ENCODE results near the gene NTHL1. TPM values are rescaled to one million over a fixed set of nuclear protein-coding genes. Genes with fewer than 3 reads are reported as not detected.

Gene NTHL1
- total and polyA plus RNA-seq, 2 experiments from 2014 or later = 84.6 to 87.9 TPM

DNA sequence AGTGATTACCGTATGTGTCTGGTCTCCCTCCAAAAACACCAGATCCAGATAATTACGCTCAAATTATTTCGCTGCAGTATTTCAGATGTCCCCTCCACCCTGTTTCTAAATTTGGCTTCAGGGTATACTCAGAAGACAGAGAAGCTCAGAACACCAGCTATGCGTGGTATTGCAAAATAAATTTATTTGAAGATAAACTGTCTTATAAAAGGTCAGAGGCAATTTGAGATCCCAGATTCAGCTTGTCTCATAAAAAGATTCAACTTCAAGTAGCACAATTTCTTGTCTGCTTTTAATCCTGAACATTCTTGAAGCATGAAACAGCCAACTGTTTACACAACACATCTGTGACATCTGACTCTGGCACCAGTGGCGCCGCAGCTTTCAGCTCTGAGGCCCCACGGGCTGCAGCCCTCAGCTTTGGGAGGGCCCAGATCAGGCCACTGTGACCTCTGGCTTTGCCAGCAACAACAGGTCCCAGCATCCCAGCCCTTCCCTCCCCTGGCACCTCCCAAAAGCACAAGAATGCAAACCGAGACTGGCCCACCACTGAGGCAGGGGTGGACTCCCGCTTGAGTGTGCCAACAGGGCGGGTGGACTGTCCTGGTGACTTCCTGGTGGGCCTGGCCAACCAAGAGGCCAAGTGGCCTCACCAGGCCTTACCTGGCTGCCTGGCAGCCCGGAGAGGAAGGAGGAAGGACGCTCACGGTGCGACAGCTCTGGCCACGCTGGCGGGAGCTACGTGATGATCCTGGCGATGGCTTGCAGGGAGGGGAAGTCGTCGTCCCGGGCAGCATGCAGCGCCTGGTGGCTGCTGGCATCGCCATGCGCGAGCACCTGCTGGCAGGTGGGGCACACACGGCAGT is 49.9 kb downstream of the NTHL1 start (continued):
- TF ChIP-seq, protein P1, sequence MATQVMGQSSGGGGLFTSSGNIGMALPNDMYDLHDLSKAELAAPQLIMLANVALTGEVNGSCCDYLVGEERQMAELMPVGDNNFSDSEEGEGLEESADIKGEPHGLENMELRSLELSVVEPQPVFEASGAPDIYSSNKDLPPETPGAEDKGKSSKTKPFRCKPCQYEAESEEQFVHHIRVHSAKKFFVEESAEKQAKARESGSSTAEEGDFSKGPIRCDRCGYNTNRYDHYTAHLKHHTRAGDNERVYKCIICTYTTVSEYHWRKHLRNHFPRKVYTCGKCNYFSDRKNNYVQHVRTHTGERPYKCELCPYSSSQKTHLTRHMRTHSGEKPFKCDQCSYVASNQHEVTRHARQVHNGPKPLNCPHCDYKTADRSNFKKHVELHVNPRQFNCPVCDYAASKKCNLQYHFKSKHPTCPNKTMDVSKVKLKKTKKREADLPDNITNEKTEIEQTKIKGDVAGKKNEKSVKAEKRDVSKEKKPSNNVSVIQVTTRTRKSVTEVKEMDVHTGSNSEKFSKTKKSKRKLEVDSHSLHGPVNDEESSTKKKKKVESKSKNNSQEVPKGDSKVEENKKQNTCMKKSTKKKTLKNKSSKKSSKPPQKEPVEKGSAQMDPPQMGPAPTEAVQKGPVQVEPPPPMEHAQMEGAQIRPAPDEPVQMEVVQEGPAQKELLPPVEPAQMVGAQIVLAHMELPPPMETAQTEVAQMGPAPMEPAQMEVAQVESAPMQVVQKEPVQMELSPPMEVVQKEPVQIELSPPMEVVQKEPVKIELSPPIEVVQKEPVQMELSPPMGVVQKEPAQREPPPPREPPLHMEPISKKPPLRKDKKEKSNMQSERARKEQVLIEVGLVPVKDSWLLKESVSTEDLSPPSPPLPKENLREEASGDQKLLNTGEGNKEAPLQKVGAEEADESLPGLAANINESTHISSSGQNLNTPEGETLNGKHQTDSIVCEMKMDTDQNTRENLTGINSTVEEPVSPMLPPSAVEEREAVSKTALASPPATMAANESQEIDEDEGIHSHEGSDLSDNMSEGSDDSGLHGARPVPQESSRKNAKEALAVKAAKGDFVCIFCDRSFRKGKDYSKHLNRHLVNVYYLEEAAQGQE (IDR thresholded peaks at IDR 0.05; ENCODE audit: unreplicated experiment) = no peak
- no peak for TF ChIP-seq STAT1 (IDR thresholded peaks at IDR 0.05; ENCODE audit: unreplicated experiment)
- TF ChIP-seq ZNF114 (CRISPR knock-in tag; IDR thresholded peaks at IDR 0.05) = no peak
- TF ChIP-seq EZH2phosphoT487 (IDR thresholded peaks at IDR 0.05; ENCODE audit: unreplicated experiment) = no peak

DNA sequence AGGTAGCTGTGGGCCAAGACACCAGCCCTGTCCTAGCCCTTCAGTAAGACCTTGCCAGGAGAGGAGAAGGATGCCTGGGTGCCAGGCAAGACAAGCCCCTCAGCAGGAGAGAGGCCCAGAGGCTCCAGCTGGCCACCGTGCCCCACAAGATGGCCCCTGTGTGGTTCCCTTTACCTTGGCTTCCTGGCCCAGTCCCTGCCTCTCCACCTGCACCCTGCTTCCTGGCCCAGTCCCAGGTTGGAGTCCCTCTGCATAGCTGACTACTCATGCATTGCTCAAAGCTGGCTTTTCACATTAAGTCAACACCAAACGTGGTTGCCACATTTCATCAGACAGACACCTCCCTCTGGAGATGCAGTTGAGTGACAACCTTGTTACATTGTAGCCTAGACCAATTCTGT is 53.9 kb downstream of the NTHL1 start:
- Mint-ChIP-seq H3K4me1 (peaks cover 12% of the 10 kb centered on the region), H3K36me3 (ENCODE audit: low read depth) (peaks cover 16% of the 10 kb centered on the region), H3K27me3 (ENCODE audit: insufficient read depth, low read depth, poor library complexity) (peaks cover 23% of the 10 kb centered on the region), H3K4me3 (peak overlapping the region; percentile 68), H3K27ac (no peak overlapping the region), H3K9me3 (no peaks in the 10 kb centered on the region)
- peaks cover 7% of the 10 kb centered on the region; the same call in 1 of the 2 replicates for H3K4me1 ChIP-seq (ENCODE audit: insufficient read depth)
- peak overlapping the region; percentile 88; the same call in 1 of the 2 replicates for H3K4me2 ChIP-seq
- ATAC-seq = no peak
- H3K9me2 ChIP-seq (ENCODE audit: insufficient read depth) = no peaks in the 10 kb centered on the region
- H4K20me1 ChIP-seq (replicated peaks; ENCODE audit: insufficient read depth) = no peaks in the 10 kb centered on the region; the same call in 1 of the 2 replicates
- peaks cover 4% of the 10 kb centered on the region; the same call in 1 of the 2 replicates for H3K79me2 ChIP-seq (replicated peaks; ENCODE audit: insufficient read depth)
- no peak overlapping the region for H3K27ac ChIP-seq (ENCODE audit: low read depth)
- H3K36me3 ChIP-seq (ENCODE audit: insufficient read depth) = no peaks in the 10 kb centered on the region; the same call in 1 of the 2 replicates
- H3K4me3 ChIP-seq = 0 out of 2 replicates have a peak overlapping the region, but pooled peaks have one; percentile 69
- peaks cover 16% of the 10 kb centered on the region for H3F3A ChIP-seq (replicated peaks; ENCODE audit: low read depth)
- DNase-seq (ENCODE audit: low spot score) = no peak
- H2AFZ ChIP-seq = no peak overlapping the region
- peaks cover 23% of the 10 kb centered on the region for H3K27me3 ChIP-seq (ENCODE audit: insufficient read depth)
- TF ChIP-seq NANOG (IDR thresholded peaks at IDR 0.05; ENCODE audit: borderline replicate concordance) (no peak), CREB1 (CRISPR knock-in tag; IDR thresholded peaks at IDR 0.05; ENCODE audit: low read depth) (no peak), ZNF114 (CRISPR knock-in tag; IDR thresholded peaks at IDR 0.05) (no peak), STAT1 (IDR thresholded peaks at IDR 0.05; ENCODE audit: unreplicated experiment) (no peak), JUNB (IDR thresholded peaks at IDR 0.05; ENCODE audit: unreplicated experiment) (no peak), ZNF331 (CRISPR knock-in tag; IDR thresholded peaks at IDR 0.05; ENCODE audit: low read depth) (no peak), EZH2phosphoT487 (IDR thresholded peaks at IDR 0.05; ENCODE audit: unreplicated experiment) (no peak)
- TF ChIP-seq, protein P2, sequence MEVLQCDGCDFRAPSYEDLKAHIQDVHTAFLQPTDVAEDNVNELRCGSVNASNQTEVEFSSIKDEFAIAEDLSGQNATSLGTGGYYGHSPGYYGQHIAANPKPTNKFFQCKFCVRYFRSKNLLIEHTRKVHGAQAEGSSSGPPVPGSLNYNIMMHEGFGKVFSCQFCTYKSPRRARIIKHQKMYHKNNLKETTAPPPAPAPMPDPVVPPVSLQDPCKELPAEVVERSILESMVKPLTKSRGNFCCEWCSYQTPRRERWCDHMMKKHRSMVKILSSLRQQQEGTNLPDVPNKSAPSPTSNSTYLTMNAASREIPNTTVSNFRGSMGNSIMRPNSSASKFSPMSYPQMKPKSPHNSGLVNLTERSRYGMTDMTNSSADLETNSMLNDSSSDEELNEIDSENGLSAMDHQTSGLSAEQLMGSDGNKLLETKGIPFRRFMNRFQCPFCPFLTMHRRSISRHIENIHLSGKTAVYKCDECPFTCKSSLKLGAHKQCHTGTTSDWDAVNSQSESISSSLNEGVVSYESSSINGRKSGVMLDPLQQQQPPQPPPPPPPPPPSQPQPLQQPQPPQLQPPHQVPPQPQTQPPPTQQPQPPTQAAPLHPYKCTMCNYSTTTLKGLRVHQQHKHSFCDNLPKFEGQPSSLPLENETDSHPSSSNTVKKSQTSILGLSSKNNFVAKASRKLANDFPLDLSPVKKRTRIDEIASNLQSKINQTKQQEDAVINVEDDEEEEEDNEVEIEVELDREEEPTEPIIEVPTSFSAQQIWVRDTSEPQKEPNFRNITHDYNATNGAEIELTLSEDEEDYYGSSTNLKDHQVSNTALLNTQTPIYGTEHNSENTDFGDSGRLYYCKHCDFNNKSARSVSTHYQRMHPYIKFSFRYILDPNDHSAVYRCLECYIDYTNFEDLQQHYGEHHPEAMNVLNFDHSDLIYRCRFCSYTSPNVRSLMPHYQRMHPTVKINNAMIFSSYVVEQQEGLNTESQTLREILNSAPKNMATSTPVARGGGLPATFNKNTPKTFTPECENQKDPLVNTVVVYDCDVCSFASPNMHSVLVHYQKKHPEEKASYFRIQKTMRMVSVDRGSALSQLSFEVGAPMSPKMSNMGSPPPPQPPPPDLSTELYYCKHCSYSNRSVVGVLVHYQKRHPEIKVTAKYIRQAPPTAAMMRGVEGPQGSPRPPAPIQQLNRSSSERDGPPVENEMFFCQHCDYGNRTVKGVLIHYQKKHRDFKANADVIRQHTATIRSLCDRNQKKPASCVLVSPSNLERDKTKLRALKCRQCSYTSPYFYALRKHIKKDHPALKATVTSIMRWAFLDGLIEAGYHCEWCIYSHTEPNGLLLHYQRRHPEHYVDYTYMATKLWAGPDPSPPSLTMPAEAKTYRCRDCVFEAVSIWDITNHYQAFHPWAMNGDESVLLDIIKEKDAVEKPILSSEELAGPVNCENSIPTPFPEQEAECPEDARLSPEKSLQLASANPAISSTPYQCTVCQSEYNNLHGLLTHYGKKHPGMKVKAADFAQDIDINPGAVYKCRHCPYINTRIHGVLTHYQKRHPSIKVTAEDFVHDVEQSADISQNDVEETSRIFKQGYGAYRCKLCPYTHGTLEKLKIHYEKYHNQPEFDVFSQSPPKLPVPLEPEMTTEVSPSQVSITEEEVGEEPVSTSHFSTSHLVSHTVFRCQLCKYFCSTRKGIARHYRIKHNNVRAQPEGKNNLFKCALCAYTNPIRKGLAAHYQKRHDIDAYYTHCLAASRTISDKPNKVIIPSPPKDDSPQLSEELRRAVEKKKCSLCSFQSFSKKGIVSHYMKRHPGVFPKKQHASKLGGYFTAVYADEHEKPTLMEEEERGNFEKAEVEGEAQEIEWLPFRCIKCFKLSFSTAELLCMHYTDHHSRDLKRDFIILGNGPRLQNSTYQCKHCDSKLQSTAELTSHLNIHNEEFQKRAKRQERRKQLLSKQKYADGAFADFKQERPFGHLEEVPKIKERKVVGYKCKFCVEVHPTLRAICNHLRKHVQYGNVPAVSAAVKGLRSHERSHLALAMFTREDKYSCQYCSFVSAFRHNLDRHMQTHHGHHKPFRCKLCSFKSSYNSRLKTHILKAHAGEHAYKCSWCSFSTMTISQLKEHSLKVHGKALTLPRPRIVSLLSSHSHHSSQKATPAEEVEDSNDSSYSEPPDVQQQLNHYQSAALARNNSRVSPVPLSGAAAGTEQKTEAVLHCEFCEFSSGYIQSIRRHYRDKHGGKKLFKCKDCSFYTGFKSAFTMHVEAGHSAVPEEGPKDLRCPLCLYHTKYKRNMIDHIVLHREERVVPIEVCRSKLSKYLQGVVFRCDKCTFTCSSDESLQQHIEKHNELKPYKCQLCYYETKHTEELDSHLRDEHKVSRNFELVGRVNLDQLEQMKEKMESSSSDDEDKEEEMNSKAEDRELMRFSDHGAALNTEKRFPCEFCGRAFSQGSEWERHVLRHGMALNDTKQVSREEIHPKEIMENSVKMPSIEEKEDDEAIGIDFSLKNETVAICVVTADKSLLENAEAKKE (CRISPR knock-in tag; IDR thresholded peaks at IDR 0.05) = no peak
- TF ChIP-seq, protein P3, sequence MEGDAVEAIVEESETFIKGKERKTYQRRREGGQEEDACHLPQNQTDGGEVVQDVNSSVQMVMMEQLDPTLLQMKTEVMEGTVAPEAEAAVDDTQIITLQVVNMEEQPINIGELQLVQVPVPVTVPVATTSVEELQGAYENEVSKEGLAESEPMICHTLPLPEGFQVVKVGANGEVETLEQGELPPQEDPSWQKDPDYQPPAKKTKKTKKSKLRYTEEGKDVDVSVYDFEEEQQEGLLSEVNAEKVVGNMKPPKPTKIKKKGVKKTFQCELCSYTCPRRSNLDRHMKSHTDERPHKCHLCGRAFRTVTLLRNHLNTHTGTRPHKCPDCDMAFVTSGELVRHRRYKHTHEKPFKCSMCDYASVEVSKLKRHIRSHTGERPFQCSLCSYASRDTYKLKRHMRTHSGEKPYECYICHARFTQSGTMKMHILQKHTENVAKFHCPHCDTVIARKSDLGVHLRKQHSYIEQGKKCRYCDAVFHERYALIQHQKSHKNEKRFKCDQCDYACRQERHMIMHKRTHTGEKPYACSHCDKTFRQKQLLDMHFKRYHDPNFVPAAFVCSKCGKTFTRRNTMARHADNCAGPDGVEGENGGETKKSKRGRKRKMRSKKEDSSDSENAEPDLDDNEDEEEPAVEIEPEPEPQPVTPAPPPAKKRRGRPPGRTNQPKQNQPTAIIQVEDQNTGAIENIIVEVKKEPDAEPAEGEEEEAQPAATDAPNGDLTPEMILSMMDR (conservative IDR thresholded peaks at IDR 0.05; ENCODE audit: low read depth in 2 of 2) = no peak
- TF ChIP-seq, protein P4, sequence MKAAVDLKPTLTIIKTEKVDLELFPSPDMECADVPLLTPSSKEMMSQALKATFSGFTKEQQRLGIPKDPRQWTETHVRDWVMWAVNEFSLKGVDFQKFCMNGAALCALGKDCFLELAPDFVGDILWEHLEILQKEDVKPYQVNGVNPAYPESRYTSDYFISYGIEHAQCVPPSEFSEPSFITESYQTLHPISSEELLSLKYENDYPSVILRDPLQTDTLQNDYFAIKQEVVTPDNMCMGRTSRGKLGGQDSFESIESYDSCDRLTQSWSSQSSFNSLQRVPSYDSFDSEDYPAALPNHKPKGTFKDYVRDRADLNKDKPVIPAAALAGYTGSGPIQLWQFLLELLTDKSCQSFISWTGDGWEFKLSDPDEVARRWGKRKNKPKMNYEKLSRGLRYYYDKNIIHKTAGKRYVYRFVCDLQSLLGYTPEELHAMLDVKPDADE (IDR thresholded peaks at IDR 0.05) = no peak

All from GM23338 (cell line).